Endothelial cell of umbilical vein (primary cell): ENCODE measurements around the gene SKOR2. TPM values are rescaled to one million over a fixed set of nuclear protein-coding genes. Genes with fewer than 3 reads are reported as not detected.

Source experiments
- BruUV-seq: library from RNA; stranded (reverse); fragments of 400-500 nt; replicated peaks from 2 replicates; lab custom pipeline; 2021; lab: Mats Ljungman, UMichigan
- CTCF ChIA-PET: fragments of 300-600, 350-600 bp; sonication (Branson Sonifier 250); formaldehyde crosslinking; loops from one replicate; lab custom pipeline; 2021; ENCODE audit warnings: antibody characterized with exemption, inconsistent platforms; lab: Charles Lee
- POLR2A ChIA-PET: fragments of 300-600, 350-600 bp; sonication (Branson Sonifier 250); formaldehyde crosslinking; loops from one replicate; lab custom pipeline; 2021; ENCODE audit warnings: antibody characterized with exemption, inconsistent platforms; lab: Charles Lee
- DNase-seq: peaks from one replicate; pipeline ENCODE4 v3.0.0-alpha.2; 2011; ENCODE audit warnings: low read depth, low spot score
- FAIRE-seq: peaks from 2 replicates; lab custom pipeline; 2011; peaks lifted over from hg19 to GRCh38; lab: Jason Lieb, UNC
- H2AFZ ChIP-seq: 2 replicates; pipeline ENCODE4 v1.6.0; 2012; ENCODE audit warnings: low read depth, low read length, control low read depth, inconsistent platforms
- H3K27ac ChIP-seq: 2 replicates; pipeline ENCODE4 v1.5.1; 2011; ENCODE audit warnings: low read depth, mild to moderate bottlenecking, control low read depth, low read length, moderate library complexity; ENCODE audit not compliant: insufficient read depth
- H3K27me3 ChIP-seq, 2 experiments: 2 replicates each; pipeline versions ENCODE4 v1.6.0 to v1.6.1; 2011; ENCODE audit warnings: low read length in 2 of 2, mixed read lengths in 1 of 2; ENCODE audit not compliant: control insufficient read depth in 2 of 2, insufficient read depth in 2 of 2
- H3K36me3 ChIP-seq, 2 experiments: 2 replicates in 1 of 2; 3 replicates in 1 of 2; pipeline ENCODE4 v1.5.1; 2011; ENCODE audit warnings: low read length in 2 of 2, mild to moderate bottlenecking in 1 of 2, moderate library complexity in 1 of 2; ENCODE audit not compliant: control insufficient read depth in 2 of 2, insufficient read depth in 2 of 2; ENCODE audit errors: extremely low read depth in 1 of 2
- H3K4me1 ChIP-seq: 3 replicates; pipeline ENCODE4 v1.5.1; 2011; ENCODE audit warnings: mild to moderate bottlenecking, low read length; ENCODE audit not compliant: control insufficient read depth, insufficient read depth; ENCODE audit errors: extremely low read depth
- H3K4me2 ChIP-seq: 2 replicates; pipeline ENCODE4 v1.6.1; 2011; ENCODE audit warnings: low read length, control low read depth, mixed read lengths; ENCODE audit not compliant: insufficient read depth
- H3K4me3 ChIP-seq, 3 experiments: fragments of 200-600 bp in 1 of 3; sonication (generic), shearing (Covaris generic) in 1 of 3; replicated peaks in 1 of 3; 2 replicates each; pipeline ENCODE4 v1.5.1; 2011 to 2016; ENCODE audit warnings: control low read depth in 3 of 3, low read length in 3 of 3, mild to moderate bottlenecking in 2 of 3, inconsistent platforms in 1 of 3, low read depth in 1 of 3, moderate library complexity in 1 of 3; ENCODE audit not compliant: insufficient read depth in 1 of 3
- H3K79me2 ChIP-seq: 2 replicates; pipeline ENCODE4 v1.6.0; 2012; ENCODE audit warnings: low read length, inconsistent platforms; ENCODE audit not compliant: control insufficient read depth, insufficient read depth
- H3K9ac ChIP-seq: replicated peaks from 2 replicates; pipeline ENCODE3; 2011; ENCODE audit warnings: low read length, control low read depth; ENCODE audit not compliant: insufficient read depth; ENCODE audit errors: extremely low read depth
- H3K9me1 ChIP-seq: replicated peaks from 3 replicates; pipeline ENCODE4 v1.6.0; 2011; ENCODE audit warnings: mild to moderate bottlenecking, low read length; ENCODE audit not compliant: control insufficient read depth, insufficient read depth; ENCODE audit errors: extremely low read depth
- H3K9me3 ChIP-seq: replicated peaks from 2 replicates; pipeline ENCODE4 v1.5.1; 2012; ENCODE audit warnings: low read length, inconsistent platforms; ENCODE audit not compliant: control insufficient read depth, insufficient read depth
- H4K20me1 ChIP-seq: replicated peaks from 2 replicates; pipeline ENCODE3; 2011; ENCODE audit warnings: mild to moderate bottlenecking, low read length; ENCODE audit not compliant: control insufficient read depth, insufficient read depth; ENCODE audit errors: extremely low read depth
- CTCF ChIP-seq, 2 donors: IDR thresholded peaks; 1 replicate in 1 of 2; 2 replicates in 1 of 2; pipeline ENCODE4 v1.5.1; 2011; ENCODE audit warnings: low read length in 2 of 2, mild to moderate bottlenecking in 2 of 2, moderate library complexity in 2 of 2, control low read depth in 1 of 2, inconsistent platforms in 1 of 2, low read depth in 1 of 2; ENCODE audit not compliant: insufficient read depth in 1 of 2; ENCODE audit errors: extremely low read depth in 1 of 2
- EZH2 ChIP-seq: IDR thresholded peaks from 2 replicates; pipeline ENCODE4 v1.6.1; 2012; ENCODE audit warnings: borderline replicate concordance, low read depth, mild to moderate bottlenecking, moderate library complexity, low read length, inconsistent platforms; ENCODE audit not compliant: severe bottlenecking
- FOS ChIP-seq: IDR thresholded peaks from 2 replicates; pipeline ENCODE4 v1.6.1; 2011; ENCODE audit warnings: mild to moderate bottlenecking, low read length, moderate library complexity, borderline replicate concordance; ENCODE audit not compliant: insufficient read depth
- GATA2 ChIP-seq: IDR thresholded peaks from 2 replicates; pipeline ENCODE4 v1.7.0; 2011; ENCODE audit warnings: low read depth, mild to moderate bottlenecking, moderate library complexity, mixed read lengths, low read length; ENCODE audit not compliant: insufficient read length, insufficient read depth
- JUN ChIP-seq: IDR thresholded peaks from 2 replicates; pipeline ENCODE4 v1.6.1; 2011; ENCODE audit warnings: borderline replicate concordance, low read depth; ENCODE audit not compliant: insufficient read length, insufficient read depth
- MAX ChIP-seq: IDR thresholded peaks from 2 replicates; pipeline ENCODE4 v1.6.1; 2011; ENCODE audit not compliant: insufficient read depth, insufficient read length
- MYC ChIP-seq: IDR thresholded peaks from one replicate; pipeline ENCODE4 v1.6.1; 2011; ENCODE audit warnings: mild to moderate bottlenecking, low read depth, low read length
- POLR2A ChIP-seq: IDR thresholded peaks from 2 replicates; pipeline ENCODE4 v1.6.1; 2012; ENCODE audit warnings: low read depth, mild to moderate bottlenecking, control low read depth, low read length
- POLR2AphosphoS5 ChIP-seq: IDR thresholded peaks from 2 replicates; pipeline ENCODE4 v1.6.1; 2012; ENCODE audit warnings: low read depth, mild to moderate bottlenecking, control low read depth, low read length, moderate library complexity; ENCODE audit not compliant: insufficient read depth
- dilution Hi-C: fragments of 300-500 bp; cut with MboI; formaldehyde crosslinking; loops from one replicate; pipeline ENCODE4 v1.15.0; 2019; ENCODE audit warnings: low sequenced_read_pairs; ENCODE audit not compliant: extremely low pct_ligation_motif_present
- intact Hi-C: fragments of 100-400 bp; cut with micrococcal nuclease; formaldehyde crosslinking; loops from one replicate; pipeline ENCODE4 v1.10.0; 2022
- polyA plus RNA-seq, 4 experiments: library from polyadenylated mRNA; depleted of rRNA in 3 of 4; stranded (reverse) in 3 of 4; unstranded in 1 of 4; fragments of >200 nt; gene quantifications; 2 replicates each; pipeline versions ENCODE4 v1.2.1 to v1.2.3, GENCODE V29; 2011 to 2012; ENCODE audit warnings: missing spikeins in 1 of 4
- total RNA-seq: library from RNA; stranded (reverse); gene quantifications from 2 replicates; pipeline ENCODE4 v1.2.3, GENCODE V29; 2021

The SKOR2 gene
- total and polyA plus RNA-seq, 2 donors (not counting 3 experiments of a cell fraction or from before 2014, with no cell fraction given), result not detected

GRCh38 chr18:47280121-47280520, 28.7 kb upstream of the SKOR2 start:
- intact Hi-C loops, result no loop called here
- Histone ChIP-seq H3K4me3 (no peak overlapping the region), H3K9me1 (no peaks in the 10 kb centered on the region), H3K9me3 (no peaks in the 10 kb centered on the region), H3K79me2 (no peaks in the 10 kb centered on the region), H3K36me3 (no peaks in the 10 kb centered on the region), H3K27ac (no peak overlapping the region), H3K4me2 (no peak overlapping the region), H4K20me1 (no peaks in the 10 kb centered on the region), H3K9ac (no peak overlapping the region), H3K27me3 (no peaks in the 10 kb centered on the region), H2AFZ (no peak overlapping the region), H3K4me1 (no peaks in the 10 kb centered on the region)
- no TSS peak for BruUV-seq
- ChIA-PET CTCF (no interaction called here), POLR2A (no interaction called here)
- TF ChIP-seq POLR2AphosphoS5 (no peak), CTCF (IDR thresholded peaks at IDR 0.05; ENCODE audit: extremely low read depth in 1 of 2, insufficient read depth in 1 of 2, low read depth in 1 of 2, low read length in 2 of 2) (no peak)
- DNase-seq, result no peak
- no peak for FAIRE-seq
- dilution Hi-C loops, result no loop called here

- no peaks in the 10 kb centered on the region for H3K9me3 ChIP-seq
- H3K27ac ChIP-seq, result no peak overlapping the region
- H3K4me3 ChIP-seq, result no peak overlapping the region
- CTCF ChIA-PET, result no interaction called here
- no peaks in the 10 kb centered on the region for H3K36me3 ChIP-seq
- H3K4me1 ChIP-seq, result no peaks in the 10 kb centered on the region
- POLR2A ChIA-PET, result no interaction called here
- H2AFZ ChIP-seq, result no peak overlapping the region
- TF ChIP-seq CTCF (IDR thresholded peaks at IDR 0.05; ENCODE audit: extremely low read depth in 1 of 2, insufficient read depth in 1 of 2, low read depth in 1 of 2, low read length in 2 of 2), result no peak
- TF ChIP-seq FOS, result no peak
- TF ChIP-seq EZH2, result no peak
- no peak for TF ChIP-seq GATA2
- no peak for TF ChIP-seq MYC
- no peak for TF ChIP-seq JUN
- TF ChIP-seq POLR2A, result no peak
- TF ChIP-seq MAX, result no peak
- no peak for TF ChIP-seq POLR2AphosphoS5
- H3K4me2 ChIP-seq, result no peak overlapping the region
- dilution Hi-C loops, result no loop called here
- intact Hi-C loops, result no loop called here
- no peaks in the 10 kb centered on the region for H4K20me1 ChIP-seq
- BruUV-seq, result no TSS peak
- no peak for FAIRE-seq
- no peak overlapping the region for H3K9ac ChIP-seq
- H3K9me1 ChIP-seq, result no peaks in the 10 kb centered on the region
- no peaks in the 10 kb centered on the region for H3K79me2 ChIP-seq
- no peak for DNase-seq
- no peaks in the 10 kb centered on the region for H3K27me3 ChIP-seq
Observed at GRCh38 chr18:47274961-47275360, 23.5 kb upstream of the SKOR2 start.
